ENCODE measurements around the gene MGAT5. TPM values are rescaled to one million over a fixed set of nuclear protein-coding genes. Genes with fewer than 3 reads are reported as not detected.

The MGAT5 gene
- total RNA-seq, 4 donors from 2014 or later = 47.4 to 56.4 (median 50.3) TPM

GRCh38 chr2:134446383-134447017 is 192.6 kb downstream of the MGAT5 start:
- Histone ChIP-seq H3K36me3 (peaks cover 6 to 72% (median 56%) of the 10 kb centered on the region in 4 donors), H3K4me3 (no peak overlapping the region), H3K27me3 (no peaks in the 10 kb centered on the region), H3K27ac (replicated peaks in 1 of 4) (no peak overlapping the region), H3K9me3 (no peaks in the 10 kb centered on the region), H3K4me1 (peaks cover 7 to 16% (median 11%) of the 10 kb centered on the region in 4 donors)
- DNase-seq (ENCODE audit: extremely low spot score) = no peak
- intact Hi-C loops (cut with DNase I) = no loop called here
- 93% methylated on average over 8 of the region's 8 CpGs for WGBS
- no peak for TF ChIP-seq EP300 (IDR thresholded peaks at IDR 0.05)
- TF ChIP-seq, protein P1, sequence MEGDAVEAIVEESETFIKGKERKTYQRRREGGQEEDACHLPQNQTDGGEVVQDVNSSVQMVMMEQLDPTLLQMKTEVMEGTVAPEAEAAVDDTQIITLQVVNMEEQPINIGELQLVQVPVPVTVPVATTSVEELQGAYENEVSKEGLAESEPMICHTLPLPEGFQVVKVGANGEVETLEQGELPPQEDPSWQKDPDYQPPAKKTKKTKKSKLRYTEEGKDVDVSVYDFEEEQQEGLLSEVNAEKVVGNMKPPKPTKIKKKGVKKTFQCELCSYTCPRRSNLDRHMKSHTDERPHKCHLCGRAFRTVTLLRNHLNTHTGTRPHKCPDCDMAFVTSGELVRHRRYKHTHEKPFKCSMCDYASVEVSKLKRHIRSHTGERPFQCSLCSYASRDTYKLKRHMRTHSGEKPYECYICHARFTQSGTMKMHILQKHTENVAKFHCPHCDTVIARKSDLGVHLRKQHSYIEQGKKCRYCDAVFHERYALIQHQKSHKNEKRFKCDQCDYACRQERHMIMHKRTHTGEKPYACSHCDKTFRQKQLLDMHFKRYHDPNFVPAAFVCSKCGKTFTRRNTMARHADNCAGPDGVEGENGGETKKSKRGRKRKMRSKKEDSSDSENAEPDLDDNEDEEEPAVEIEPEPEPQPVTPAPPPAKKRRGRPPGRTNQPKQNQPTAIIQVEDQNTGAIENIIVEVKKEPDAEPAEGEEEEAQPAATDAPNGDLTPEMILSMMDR (IDR thresholded peaks at IDR 0.05) = no peak

DNA sequence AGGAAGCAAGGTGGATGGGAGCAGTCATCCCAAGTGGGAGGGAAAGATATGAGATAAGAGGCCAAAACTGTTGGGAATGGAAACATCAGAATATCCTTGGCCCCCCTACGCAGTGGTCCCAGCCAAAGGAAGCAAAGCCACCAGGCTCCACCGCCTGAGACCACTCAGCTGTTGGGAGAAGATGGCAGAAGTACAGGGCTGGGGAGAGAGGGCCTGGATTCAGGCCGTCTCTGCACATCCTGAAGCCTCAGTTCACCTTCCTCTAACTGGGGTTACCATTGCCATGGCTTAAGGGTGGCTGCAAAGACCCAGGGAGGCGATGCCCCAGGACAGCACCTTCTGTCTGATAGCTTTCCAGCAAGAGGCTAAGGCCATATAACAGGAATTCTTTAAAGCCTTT is 193.8 kb downstream of the MGAT5 start:
- Histone ChIP-seq H3K36me3 (peaks cover 1 to 60% (median 51%) of the 10 kb centered on the region in 4 donors), H3K27me3 (no peaks in the 10 kb centered on the region), H3K4me1 (peaks cover 7 to 16% (median 11%) of the 10 kb centered on the region in 4 donors), H3K27ac (replicated peaks in 1 of 4) (no peak overlapping the region), H3K4me3 (no peak overlapping the region), H3K9me3 (no peaks in the 10 kb centered on the region)
- TF ChIP-seq, protein P1 (IDR thresholded peaks at IDR 0.05) = no peak
- TF ChIP-seq POLR2A (IDR thresholded peaks at IDR 0.05; ENCODE audit: low read depth) (no peak), EP300 (IDR thresholded peaks at IDR 0.05) (no peak), POLR2AphosphoS5 (IDR thresholded peaks at IDR 0.05) (no peak)
- no peak for DNase-seq (ENCODE audit: extremely low spot score)
- WGBS = 88% methylated on average over 4 of the region's 4 CpGs
- intact Hi-C loops (cut with DNase I) = no loop called here

DNA sequence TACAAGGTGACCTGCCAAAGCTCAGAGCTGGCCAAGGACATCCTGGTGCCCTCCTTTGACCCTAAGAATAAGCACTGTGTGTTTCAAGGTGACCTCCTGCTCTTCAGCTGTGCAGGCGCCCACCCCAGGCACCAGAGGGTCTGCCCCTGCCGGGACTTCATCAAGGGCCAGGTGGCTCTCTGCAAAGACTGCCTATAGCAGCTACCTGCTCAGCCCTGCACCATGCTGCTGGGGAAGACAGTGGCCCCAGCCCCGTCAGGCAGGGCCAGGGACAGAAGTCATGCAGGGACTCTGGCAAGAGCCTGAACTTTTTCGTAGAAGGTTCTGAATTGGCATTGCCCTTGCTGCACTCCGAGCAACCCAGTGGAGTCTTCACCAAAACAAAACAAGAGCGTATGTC is 194.8 kb downstream of the MGAT5 start:
- 100% methylated on average over 2 of the region's 6 CpGs for WGBS
- no peak for TF ChIP-seq EP300 (IDR thresholded peaks at IDR 0.05)
- no peak for TF ChIP-seq POLR2AphosphoS5 (IDR thresholded peaks at IDR 0.05)
- TF ChIP-seq, protein P1 (IDR thresholded peaks at IDR 0.05) = no peak
- no peak for TF ChIP-seq POLR2A (IDR thresholded peaks at IDR 0.05; ENCODE audit: low read depth)
- DNase-seq (ENCODE audit: extremely low spot score) = no peak
- no peak overlapping the region for H3K4me3 ChIP-seq
- H3K36me3 ChIP-seq = peaks cover 0 to 60% (median 44%) of the 10 kb centered on the region in 4 donors
- peaks cover 7 to 16% (median 11%) of the 10 kb centered on the region in 4 donors for H3K4me1 ChIP-seq
- no peaks in the 10 kb centered on the region for H3K9me3 ChIP-seq
- no peaks in the 10 kb centered on the region for H3K27me3 ChIP-seq
- intact Hi-C loops (cut with DNase I) = no loop called here
- no peak overlapping the region for H3K27ac ChIP-seq (replicated peaks in 1 of 4)

- peaks cover 7 to 16% (median 11%) of the 10 kb centered on the region in 4 donors for H3K4me1 ChIP-seq
- no peaks in the 10 kb centered on the region for H3K27me3 ChIP-seq
- peaks cover 0 to 58% (median 41%) of the 10 kb centered on the region in 4 donors for H3K36me3 ChIP-seq
- DNase-seq (ENCODE audit: extremely low spot score) = no peak
- H3K9me3 ChIP-seq = no peaks in the 10 kb centered on the region
- H3K4me3 ChIP-seq = no peak overlapping the region
- TF ChIP-seq, protein P1 (IDR thresholded peaks at IDR 0.05) = no peak
- TF ChIP-seq EP300 (IDR thresholded peaks at IDR 0.05) = no peak
- TF ChIP-seq POLR2A (IDR thresholded peaks at IDR 0.05; ENCODE audit: low read depth) = no peak
- TF ChIP-seq POLR2AphosphoS5 (IDR thresholded peaks at IDR 0.05) = no peak
- H3K27ac ChIP-seq (replicated peaks in 1 of 4) = no peak overlapping the region
- WGBS = 88% methylated on average over 7 of the region's 7 CpGs
- intact Hi-C loops (cut with DNase I) = no loop called here
Measured at GRCh38 chr2:134449157-134449556, 195.3 kb downstream of the MGAT5 start.
